DOHH2 (cell line): Measurements from ENCODE around the gene MAP3K5.
"Not testable (repeated sequence)": the region's sequence is repeated elsewhere in the genome, so short reads cannot be mapped to it uniquely, and the experiment has no call there.

Source experiments
- H3F3A ChIP-seq: fragments of 200-600 bp; sonication (generic), shearing (Covaris generic); 2 replicates; pipeline ENCODE4 v1.6.0; 2016; ENCODE audit warnings: antibody characterized with exemption, mild to moderate bottlenecking; ENCODE audit not compliant: control insufficient read depth, insufficient read depth
- H3K27ac ChIP-seq: fragments of 200-600 bp; sonication (generic); 2 replicates; pipeline ENCODE4 v1.5.1; 2014; ENCODE audit warnings: low read depth, mild to moderate bottlenecking, low read length, moderate library complexity
- H3K27me3 ChIP-seq: fragments of 200-600 bp; sonication (generic); 2 replicates; pipeline ENCODE4 v1.6.1; 2014; ENCODE audit warnings: mild to moderate bottlenecking, low read length, mixed read lengths; ENCODE audit not compliant: control insufficient read depth
- H3K36me3 ChIP-seq: fragments of 200-600 bp; sonication (generic); 2 replicates; pipeline ENCODE4 v1.6.1; 2014; ENCODE audit warnings: mild to moderate bottlenecking, low read length, moderate library complexity, mixed read lengths; ENCODE audit not compliant: control insufficient read depth
- H3K4me1 ChIP-seq: fragments of 200-600 bp; sonication (generic); 2 replicates; pipeline ENCODE4 v1.6.1; 2014; ENCODE audit warnings: mild to moderate bottlenecking, low read length, mixed read lengths; ENCODE audit not compliant: control insufficient read depth
- H3K4me2 ChIP-seq: fragments of 200-600 bp; sonication (generic); 2 replicates; pipeline ENCODE4 v1.6.0; 2014; ENCODE audit warnings: mild to moderate bottlenecking, low read length, moderate library complexity
- H3K4me3 ChIP-seq: fragments of 200-600 bp; sonication (generic); 2 replicates; pipeline ENCODE4 v1.5.1; 2014; ENCODE audit warnings: mild to moderate bottlenecking, low read length, mixed read lengths
- H3K79me2 ChIP-seq: fragments of 200-600 bp; sonication (generic); 2 replicates; pipeline ENCODE4 v1.6.1; 2014; ENCODE audit warnings: mild to moderate bottlenecking, low read length, mixed read lengths; ENCODE audit not compliant: control insufficient read depth
- H3K9me2 ChIP-seq: fragments of 200-600 bp; sonication (generic); replicated peaks from 2 replicates; pipeline ENCODE4 v1.6.1; 2014; ENCODE audit warnings: mild to moderate bottlenecking, low read length, mixed read lengths; ENCODE audit not compliant: control insufficient read depth
- H3K9me3 ChIP-seq: fragments of 200-600 bp; sonication (generic); 2 replicates; pipeline ENCODE4 v1.6.1; 2014; ENCODE audit warnings: antibody characterized with exemption, low read length, mixed read lengths; ENCODE audit not compliant: control insufficient read depth, insufficient read depth
- H4K20me1 ChIP-seq: fragments of 200-600 bp; sonication (generic); 2 replicates; pipeline ENCODE4 v1.6.0; 2014; ENCODE audit warnings: low read depth, mild to moderate bottlenecking, antibody characterized with exemption, low read length, moderate library complexity; ENCODE audit not compliant: control insufficient read depth, insufficient read depth
- CTCF ChIP-seq: fragments of 200-600 bp; sonication (generic); IDR thresholded peaks from one replicate; pipeline ENCODE4 v1.5.1; 2014; ENCODE audit warnings: antibody characterized with exemption, mild to moderate bottlenecking, low read depth, low read length; ENCODE audit not compliant: poor library complexity, severe bottlenecking
- EZH2phosphoT487 ChIP-seq: fragments of 200-600 bp; sonication (generic); IDR thresholded peaks from 2 replicates; pipeline ENCODE4 v1.6.1; 2017; ENCODE audit warnings: borderline replicate concordance, mild to moderate bottlenecking, antibody characterized with exemption, low read length, moderate library complexity, mixed read lengths

MAP3K5 gene

GRCh38 chr6:136792095-136792409 lies 225 bp downstream of the MAP3K5 start:
- no peak for TF ChIP-seq EZH2phosphoT487
- no peak for TF ChIP-seq CTCF
- Histone ChIP-seq H3K27me3 (peaks cover 35% of the 10 kb centered on the region), H3K4me1 (peaks cover 31% of the 10 kb centered on the region), H3K4me2 (peak overlapping the region; percentile 89), H3K4me3 (peak overlapping the region; percentile 86), H3K36me3 (no peaks in the 10 kb centered on the region), H3F3A (peaks cover 9% of the 10 kb centered on the region; the same call in 1 of the 2 replicates), H3K27ac (no peak overlapping the region), H3K79me2 (no peaks in the 10 kb centered on the region), H4K20me1 (no peaks in the 10 kb centered on the region), H3K9me2 (no peaks in the 10 kb centered on the region), H3K9me3 (no peaks in the 10 kb centered on the region)

GRCh38 chr6:136791296-136792094 lies 782 bp downstream of the MAP3K5 start:
- Histone ChIP-seq H3K4me3 (peak overlapping the region; percentile 86), H3K27ac (no peak overlapping the region)
- no peak for TF ChIP-seq CTCF
- peak; percentile 77; the same call in 1 of the 2 replicates for TF ChIP-seq EZH2phosphoT487

GRCh38 chr6:136790411-136791295 lies 1.6 kb downstream of the MAP3K5 start:
- Histone ChIP-seq H3K4me1 (peaks cover 35% of the 10 kb centered on the region), H4K20me1 (no peaks in the 10 kb centered on the region), H3K27me3 (peaks cover 40% of the 10 kb centered on the region), H3K36me3 (no peaks in the 10 kb centered on the region), H3K9me3 (no peaks in the 10 kb centered on the region), H3K4me3 (peak overlapping the region; percentile 86), H3K9me2 (no peaks in the 10 kb centered on the region), H3F3A (peaks cover 9% of the 10 kb centered on the region; the same call in 1 of the 2 replicates), H3K79me2 (no peaks in the 10 kb centered on the region), H3K4me2 (peak overlapping the region; percentile 89), H3K27ac (no peak overlapping the region)
- TF ChIP-seq EZH2phosphoT487 (no peak), CTCF (no peak)

More at GRCh38 chr6:136791296-136792094, 782 bp downstream of the MAP3K5 start:
- Histone ChIP-seq H4K20me1 (no peaks in the 10 kb centered on the region), H3K4me1 (peaks cover 31% of the 10 kb centered on the region), H3K36me3 (no peaks in the 10 kb centered on the region), H3F3A (peaks cover 9% of the 10 kb centered on the region; the same call in 1 of the 2 replicates), H3K9me2 (no peaks in the 10 kb centered on the region), H3K27me3 (peaks cover 38% of the 10 kb centered on the region), H3K4me2 (peak overlapping the region; percentile 89), H3K9me3 (no peaks in the 10 kb centered on the region), H3K79me2 (no peaks in the 10 kb centered on the region)

- not testable (repeated sequence) for H3K4me2 ChIP-seq, H3K9me2 ChIP-seq, H3K4me3 ChIP-seq, H3K9me3 ChIP-seq, H3K79me2 ChIP-seq, H3F3A ChIP-seq, H4K20me1 ChIP-seq, H3K36me3 ChIP-seq, H3K27ac ChIP-seq
- peaks cover 52% of the 10 kb centered on the region for H3K27me3 ChIP-seq
- H3K4me1 ChIP-seq = peaks cover 46% of the 10 kb centered on the region
These were observed 2.8 kb downstream of the MAP3K5 start for GRCh38 chr6:136789440-136789839.
